CD4-positive, alpha-beta T cell treated with Interleukin-6 for 4 hours (primary cell): ENCODE results near the gene FGF1.

Source experiments
- DNase-seq: peaks from one replicate; pipeline ENCODE4 v3.0.0-alpha.2; 2020; ENCODE audit warnings: mixed read lengths

Gene FGF1

GRCh38 chr5:142640316-142641005 lies 45.4 kb downstream of the FGF1 start:
- no peak for DNase-seq

DNA sequence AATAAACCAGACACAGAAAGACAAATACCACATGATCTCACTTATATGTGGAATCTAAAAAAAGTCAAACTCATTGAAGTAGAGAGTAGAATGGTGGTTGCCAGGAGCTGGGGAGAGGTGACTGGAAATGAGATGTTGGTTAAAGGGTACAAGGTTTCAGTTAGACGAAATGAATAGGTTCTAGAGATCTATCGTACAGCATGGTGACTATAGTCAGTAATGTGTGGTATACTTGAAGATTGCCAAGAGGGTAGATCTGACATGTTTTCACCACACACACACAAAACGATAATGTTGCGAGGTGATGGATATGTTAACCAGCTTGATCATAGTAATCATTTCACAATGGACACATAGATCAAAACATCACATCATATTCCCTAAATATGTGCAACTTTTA lies 46.4 kb downstream of the FGF1 start:
- no peak for DNase-seq

GRCh38 chr5:142637871-142638270 lies 48.0 kb downstream of the FGF1 start:
- no peak for DNase-seq

DNA sequence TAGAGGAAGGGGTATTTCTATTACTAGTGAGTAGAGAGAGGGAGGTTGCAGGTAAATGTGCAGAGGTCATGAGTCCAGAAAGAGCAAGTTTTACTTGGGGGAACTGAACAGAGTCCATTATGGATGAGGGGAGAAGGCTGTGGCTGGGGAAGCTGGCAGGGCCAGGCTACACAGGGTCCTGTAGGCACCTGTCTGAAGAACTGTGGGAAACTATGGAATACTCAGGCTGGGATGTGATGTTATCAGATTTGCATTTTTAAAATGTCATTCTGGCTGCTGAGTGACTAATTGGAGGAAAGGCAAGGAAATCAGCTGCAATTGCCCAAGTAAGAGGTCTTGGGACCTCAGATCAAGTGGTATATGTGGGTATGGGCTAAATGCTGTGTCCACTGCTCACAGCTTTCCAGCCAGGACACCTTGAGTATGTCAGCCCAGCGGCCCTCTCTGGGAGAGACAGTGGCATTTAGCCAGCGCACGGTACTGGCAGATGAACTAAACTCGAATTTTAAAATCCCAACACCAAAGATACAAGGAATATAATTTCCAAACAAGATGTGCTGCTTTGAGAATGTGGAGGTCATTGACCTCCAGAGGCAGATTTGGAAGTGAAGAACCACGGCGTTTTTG lies 49.1 kb downstream of the FGF1 start:
- no peak for DNase-seq

DNA sequence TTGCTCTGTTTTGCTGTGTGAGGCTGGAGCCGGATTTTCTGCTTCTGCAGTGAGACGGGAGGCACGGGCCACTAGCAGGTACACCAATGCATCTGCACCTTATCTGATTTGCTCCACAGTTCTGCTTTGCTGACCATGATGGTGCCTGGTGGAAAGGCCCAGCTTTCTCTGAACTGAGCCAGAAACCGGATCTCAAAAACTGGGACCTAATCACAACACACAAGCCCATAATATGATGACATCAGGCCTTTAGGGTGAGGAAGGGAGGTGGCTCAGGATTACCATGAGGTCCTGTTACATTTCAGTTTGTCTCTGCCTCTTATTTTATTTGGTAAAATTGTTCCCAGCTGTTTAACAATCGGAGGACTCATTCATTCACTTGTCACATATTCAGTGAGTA lies 49.8 kb downstream of the FGF1 start:
- no peak for DNase-seq

DNA sequence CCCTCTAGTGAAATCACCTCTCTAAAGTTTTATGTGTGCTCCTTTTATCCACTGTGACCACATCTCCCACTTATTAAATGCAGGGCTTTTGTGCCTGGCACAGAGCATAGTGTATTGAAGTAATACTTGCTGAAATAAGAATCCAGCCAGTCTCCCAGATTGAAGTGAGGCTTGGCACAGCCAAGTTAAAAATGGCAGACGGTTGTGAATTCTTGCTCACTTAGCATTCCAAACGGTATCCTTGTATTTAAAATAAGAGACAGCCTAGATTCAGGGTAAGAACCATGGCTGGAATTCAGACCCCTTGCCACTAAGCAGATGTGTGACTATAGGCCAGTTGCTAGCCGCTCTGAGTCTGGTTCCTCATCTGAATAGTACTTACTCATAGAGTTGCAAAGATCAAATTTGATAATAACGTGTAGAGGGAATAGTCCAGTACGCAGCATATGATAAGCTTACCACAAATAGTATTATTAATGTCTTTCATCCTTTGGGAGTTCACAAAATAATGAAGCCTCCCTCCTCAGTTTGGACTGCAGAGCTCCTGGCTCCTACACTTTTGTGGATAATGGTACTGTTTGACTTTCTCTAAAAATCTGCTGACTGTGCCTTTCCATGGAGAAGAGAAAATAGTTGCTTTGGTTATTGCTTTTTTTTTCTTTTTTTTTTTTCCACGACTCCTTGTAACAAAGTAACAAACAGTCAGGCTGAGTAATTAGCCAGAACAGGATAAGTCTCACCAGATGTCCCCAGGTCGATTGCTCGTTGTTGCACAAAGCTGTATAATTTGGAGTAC lies 51.5 kb downstream of the FGF1 start:
- DNase-seq = no peak

GRCh38 chr5:142630927-142631539 lies 54.9 kb downstream of the FGF1 start:
- no peak for DNase-seq

DNA sequence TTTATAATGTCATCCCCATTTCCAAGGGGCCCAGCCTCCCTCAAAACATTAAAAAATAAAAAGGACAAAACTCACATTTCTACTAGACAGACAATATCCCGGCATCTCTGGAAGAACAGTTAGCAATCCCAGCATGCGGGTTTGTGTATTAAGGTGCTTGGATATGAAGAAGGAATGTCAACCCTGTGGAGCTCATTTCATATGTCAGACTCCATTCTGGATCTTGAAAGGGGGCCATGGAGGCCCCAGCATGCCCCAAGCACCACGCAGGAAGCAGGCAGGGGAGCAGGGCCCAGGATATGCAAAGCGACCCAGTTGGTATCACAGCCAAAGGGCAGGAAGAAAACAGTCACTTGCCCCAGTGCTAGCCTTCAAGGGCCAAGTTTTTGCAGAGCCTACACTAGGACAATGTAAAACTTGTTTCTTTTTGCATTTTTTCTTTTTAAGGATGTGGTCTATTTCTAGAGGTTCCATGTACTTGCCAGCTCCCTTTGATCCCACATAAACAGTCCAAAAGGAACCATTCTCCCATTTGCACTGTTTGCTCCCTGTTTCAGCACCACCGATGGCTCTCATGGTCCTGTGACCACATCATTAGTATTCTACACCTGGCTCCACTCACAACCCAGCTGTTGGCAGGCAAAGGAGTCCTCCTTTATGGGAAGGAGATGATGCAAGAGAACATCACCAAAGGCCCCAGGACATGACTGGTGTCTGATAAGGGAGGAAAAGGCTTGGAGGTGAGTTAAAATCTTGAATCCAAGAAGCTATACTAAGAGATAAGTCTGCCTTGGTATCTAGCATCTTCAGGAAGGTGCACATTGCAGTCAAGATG lies 58.3 kb downstream of the FGF1 start:
- no peak for DNase-seq

GRCh38 chr5:142626786-142627185 lies 59.1 kb downstream of the FGF1 start:
- no peak for DNase-seq

GRCh38 chr5:142626099-142626498 lies 59.8 kb downstream of the FGF1 start:
- DNase-seq = no peak

- no peak for DNase-seq
Measured at GRCh38 chr5:142621227-142621626, 64.7 kb downstream of the FGF1 start.

DNA sequence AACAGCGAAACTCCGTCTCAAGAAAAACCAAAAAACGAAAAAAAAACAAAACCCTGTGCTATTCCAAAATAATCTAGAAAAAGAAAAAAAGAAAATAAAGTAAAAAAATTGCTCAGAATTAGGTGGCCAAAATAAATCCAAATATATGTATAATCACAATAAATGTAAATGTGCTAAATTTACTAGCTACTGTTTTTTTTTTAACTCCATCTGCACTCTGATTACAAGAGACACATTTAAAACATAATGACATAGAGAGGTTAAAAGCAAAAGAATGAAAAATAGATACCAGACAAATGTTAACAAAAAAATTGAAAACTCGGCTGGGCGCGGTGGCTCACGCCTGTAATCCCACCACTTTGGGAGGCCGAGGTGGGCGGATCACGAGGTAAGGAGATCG lies 66.1 kb downstream of the FGF1 start:
- DNase-seq = no peak

DNA sequence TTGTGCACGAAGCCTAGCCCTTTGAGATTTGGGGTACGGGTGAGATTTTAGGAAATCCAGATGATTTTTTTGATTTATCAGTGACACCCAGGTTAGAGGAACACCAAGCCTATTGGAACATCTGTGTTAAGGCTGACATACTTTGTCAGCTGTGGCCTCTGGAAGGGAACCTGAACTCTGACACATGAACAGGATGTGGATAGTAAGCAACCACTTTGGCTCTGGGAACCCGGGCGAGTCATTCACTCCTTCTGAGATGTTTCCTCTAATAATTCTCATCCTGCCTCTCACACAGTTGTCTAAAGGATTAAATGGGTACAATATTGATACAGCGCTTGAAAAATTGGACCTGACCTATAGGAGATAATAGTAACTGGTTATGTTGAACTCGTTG lies 67.8 kb downstream of the FGF1 start:
- no peak for DNase-seq

DNA sequence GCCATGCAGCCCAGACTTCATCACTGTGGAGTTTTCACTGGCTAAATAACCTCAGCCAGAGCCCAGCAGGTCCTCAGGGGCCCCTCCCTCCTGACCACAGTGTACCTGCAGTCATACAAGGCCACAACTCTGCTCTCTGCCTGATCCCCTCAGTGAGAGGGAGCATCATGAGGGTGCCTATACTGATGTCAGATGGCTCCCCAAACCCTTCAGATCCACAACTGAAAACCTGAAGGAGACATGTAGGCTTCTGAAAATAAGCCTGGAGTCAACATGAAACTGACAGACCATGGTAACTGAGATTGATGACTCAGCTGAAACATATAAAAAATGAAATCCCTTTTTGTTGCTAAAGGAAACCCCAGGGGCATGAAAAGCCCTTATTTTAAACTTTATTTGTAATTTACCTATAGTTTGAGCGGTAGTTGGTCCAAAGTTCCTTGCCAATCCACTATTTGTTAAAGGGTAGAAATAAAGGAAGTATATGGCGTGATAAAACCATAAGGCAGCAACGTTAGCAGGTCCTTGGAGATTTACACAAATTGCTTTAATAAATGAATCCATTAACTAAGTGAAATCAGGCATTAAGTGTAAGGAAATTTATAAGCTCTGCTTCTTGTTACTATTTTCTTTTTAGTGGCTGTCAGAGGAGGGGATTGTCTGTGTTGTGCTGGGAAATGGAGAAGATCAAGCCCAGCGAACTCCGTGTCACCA lies 68.3 kb downstream of the FGF1 start:
- no peak for DNase-seq

GRCh38 chr5:142615948-142616347 lies 69.9 kb downstream of the FGF1 start:
- DNase-seq = no peak

DNA sequence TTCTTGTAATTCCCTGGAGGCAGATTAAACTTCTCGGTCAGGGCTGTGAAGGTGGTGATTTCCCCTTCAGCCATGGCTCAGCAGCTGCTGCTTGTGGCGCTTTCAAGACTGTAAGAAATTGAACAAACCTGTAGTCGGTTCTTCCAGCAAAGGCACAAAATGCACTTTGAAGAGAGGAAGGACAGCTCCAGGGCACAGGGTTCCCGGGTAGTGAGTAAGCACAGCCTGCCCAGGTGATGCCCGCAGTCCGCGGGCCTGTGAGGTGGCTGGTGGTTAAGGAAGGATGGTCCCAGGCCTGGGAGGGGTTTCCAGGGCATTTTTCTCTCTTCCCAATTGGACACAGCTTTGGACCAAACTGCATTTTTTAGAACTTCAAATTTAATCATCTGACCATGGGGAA lies 71.8 kb downstream of the FGF1 start:
- no peak for DNase-seq

DNA sequence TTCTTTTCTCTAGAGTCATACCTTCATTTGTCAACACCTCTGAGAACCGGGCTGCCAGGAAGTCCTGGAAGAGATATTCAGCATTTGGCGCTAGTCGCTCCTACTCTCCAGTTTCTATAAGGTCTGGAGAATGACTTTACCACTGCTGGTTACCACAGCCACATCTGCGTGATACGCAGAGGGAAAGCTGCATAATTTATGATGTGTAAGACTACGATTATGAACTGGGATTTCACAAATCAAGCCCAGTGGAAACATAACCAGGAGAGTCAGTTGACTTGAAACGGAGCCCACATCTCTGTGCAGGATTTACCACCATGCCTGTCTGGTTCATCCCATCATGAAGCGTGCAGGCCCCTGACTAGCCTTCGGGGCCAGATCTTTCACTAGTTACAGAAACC lies 72.6 kb downstream of the FGF1 start:
- no peak for DNase-seq

DNA sequence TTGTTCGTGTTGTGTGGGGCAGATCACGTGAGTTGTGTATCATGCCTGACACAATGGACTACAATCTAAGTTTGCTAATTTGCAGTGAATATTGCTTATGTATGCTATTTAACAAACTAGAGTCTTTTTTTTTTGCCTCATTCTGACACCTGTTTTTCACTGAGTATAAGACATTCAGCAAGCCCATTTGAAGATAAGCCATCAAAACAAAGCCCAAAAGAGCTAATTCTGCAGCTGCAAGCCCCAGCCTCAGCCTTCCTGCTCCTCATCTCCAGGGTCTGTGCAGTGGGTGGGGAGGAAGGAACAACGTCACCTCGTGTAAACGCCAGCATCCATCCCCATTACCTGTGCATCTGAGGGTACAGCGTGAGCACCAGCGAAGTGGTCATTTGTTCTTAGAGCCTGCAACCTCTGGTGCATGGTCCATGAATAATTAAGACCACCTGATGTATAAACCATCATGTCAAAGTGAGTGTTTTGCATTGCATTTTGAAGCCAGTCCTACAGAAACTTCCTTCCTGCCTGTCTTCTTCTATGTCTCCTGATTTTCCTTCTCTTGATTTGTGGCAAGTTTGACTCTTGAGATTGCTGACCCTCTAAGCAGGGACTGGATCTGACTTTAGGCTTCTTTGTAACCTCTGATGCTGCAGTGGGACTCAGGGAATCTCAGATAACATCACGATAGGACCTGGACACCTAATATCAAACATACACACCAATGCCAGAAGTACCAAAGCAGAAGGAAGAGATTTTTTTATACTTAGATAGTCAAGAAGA lies 73.2 kb downstream of the FGF1 start:
- DNase-seq = no peak

DNA sequence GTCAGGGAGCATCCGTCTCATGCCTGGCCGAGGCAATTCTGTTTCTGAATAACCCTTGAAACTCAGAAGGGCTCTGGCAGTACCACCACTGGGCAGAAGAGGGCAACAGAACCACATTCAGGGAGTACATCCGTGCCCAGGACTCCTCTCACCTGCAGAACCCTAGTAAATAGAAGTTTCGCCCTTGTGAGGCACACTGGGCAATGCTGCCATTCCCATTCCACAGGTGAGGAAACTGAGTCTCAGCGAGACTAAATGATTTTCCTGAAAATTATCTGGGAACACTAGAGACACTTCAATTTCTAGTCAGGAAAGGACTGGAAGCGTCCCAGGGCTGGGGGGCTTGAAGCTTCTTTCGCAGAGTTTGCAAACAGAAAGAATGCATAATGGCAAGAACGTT lies 74.7 kb downstream of the FGF1 start:
- DNase-seq = peak; percentile 64

- no peak for DNase-seq
Measured at GRCh38 chr5:142610176-142611001, 75.5 kb downstream of the FGF1 start.
